Anterior cingulate cortex (tissue), 58 donors: Measurements from ENCODE around the gene KIAA1217.
"Not testable (repeated sequence)": the region's sequence is repeated elsewhere in the genome, so short reads cannot be mapped to it uniquely, and the experiment has no call there.

Source experiments
- DNase-seq, 58 donors: peaks; one replicate each; lab custom pipeline; 2025; lab: John Stamatoyannopoulos, UW

The KIAA1217 gene

DNA sequence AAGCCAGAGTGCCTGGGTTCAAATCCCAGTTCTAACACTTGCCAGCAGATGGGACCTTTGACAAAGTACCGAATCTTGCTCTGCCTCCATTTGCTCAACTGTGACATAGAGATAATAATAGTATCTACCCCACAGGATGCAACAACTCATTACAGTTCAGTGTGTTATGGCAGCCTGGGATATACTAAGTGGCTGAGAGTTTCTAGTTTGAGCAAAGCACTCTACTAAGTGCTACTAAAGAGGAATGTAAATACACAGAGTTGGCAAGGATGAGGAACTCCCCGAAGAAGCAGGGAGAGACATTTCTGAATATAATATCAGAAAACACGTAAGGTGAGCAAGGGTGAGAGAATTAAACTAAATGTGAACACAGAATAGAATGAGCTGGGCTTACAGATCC, 271.5 kb downstream of the KIAA1217 start:
- DNase-seq: no peak

DNA sequence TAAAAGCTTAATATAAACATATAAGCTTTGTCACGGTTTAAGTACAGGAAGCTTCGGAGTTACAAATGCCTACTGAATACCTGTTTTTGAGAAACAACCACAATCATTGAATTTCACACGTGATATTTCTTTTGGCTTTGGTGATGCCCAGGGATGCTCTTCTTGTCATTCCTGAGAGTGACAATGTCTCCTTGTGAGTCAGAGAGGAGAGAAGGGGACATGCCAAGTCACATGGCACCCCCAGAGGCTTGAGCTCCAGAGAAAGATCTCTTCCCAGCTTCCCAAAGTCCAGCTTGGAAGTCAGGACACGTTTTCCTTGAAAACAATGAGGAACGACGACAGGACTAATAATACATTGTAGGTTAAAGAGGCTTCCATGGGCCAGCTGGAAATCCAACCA, 272.3 kb downstream of the KIAA1217 start:
- DNase-seq: peak in 1 of 58 donors; percentile 22

DNA sequence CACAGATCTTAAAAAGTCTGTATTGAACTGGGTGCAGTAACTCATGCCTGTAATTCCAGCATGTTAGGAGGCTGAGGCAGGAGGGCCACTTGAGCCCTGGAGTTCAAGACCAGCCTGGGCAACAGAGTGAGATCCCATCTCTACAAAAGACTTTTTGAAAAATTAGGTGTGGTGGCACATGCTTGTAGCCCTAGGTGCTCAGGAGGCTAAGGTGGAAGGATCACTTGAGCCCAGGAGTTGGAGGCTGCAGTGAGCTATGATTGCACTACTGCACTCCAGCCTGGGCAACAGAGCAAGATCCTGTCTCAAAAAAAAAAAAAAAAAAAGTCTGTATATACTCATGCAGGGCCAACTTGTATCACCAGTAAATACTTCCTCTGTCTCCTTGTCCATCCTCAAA, 273.8 kb downstream of the KIAA1217 start:
- not testable (repeated sequence) for DNase-seq

DNA sequence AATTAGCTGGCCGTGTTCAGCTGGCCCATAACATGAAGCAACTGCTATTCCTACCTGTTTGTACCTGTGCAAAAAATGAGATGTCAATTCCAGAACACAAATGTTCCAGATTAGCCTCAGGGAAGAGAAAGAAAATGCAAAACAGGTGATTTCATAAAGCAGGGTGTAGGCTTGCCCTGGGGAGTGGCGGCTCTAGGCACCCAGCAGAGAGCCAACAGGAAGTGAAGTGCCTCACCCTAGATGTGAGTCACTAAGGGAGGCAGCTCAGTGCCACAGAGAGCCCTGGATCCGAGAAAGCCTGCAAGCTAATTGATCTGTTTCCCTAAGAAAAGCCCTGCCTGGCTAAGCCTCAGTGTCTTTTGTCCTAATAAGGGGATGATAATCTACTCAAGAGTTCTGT, 274.8 kb downstream of the KIAA1217 start:
- peak in 1 of 58 donors; percentile 4 for DNase-seq

GRCh38 chr10:24484771-24485170, 275.8 kb downstream of the KIAA1217 start:
- DNase-seq: no peak

DNA sequence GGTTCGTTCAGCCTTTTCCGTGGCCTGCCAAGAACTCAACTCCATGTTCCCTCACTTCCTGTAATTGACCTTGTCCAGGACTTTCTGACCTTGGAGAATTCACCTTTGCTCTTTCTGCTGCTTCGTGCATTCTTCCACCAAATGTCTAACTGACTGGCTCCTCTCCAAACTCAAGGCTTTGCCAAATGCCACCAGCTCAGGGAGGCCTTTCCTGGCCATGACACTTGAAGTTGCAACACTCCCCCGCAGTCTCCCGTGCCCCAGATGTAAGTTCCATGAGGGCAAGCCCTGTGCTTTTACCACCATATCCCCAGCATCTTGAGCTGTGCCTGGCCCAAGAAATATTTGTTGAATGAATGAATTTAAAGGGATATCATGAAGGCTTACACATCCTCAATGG, 276.4 kb downstream of the KIAA1217 start:
- no peak for DNase-seq

DNA sequence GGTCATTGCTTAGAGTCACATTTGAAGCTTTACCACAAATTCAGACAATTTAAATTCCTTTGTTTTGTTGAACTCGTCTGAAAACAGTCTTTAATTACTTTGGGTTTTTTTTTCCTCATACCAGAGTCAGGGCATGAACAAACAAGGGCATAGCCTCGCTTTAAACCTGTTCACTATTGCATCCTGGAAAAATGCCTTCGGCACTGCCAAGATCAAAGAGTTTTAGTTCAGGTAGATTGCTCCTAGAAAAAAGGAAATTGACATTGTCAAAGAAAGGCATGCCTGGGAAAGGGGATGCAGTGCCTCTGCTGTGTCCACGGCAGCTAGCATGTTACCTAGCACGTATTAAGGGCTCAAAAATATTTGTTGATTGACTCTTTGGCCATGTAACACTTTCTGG, 279.7 kb downstream of the KIAA1217 start:
- no peak for DNase-seq

DNA sequence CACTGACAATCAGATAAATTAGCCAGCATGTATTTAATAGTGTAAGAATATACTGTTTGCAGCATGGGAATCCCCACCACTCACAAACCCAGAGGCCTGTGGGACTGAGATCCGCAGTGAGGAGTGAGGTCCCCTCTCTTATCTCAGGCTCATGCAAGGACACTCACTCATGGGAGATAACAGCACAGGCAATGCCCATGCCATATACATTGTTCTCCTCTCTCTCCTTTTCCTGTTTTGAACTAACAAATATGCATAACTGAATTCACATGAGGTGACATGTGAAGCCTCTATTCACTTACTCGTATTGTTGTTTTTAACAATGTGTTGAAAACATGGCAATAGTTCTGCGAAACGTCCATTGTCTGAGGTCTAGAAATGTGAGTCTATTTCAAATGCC, 284.2 kb downstream of the KIAA1217 start:
- no peak for DNase-seq

- no peak for DNase-seq
Measured at GRCh38 chr10:24494236-24494635, 285.3 kb downstream of the KIAA1217 start.

- DNase-seq: no peak
Measured at GRCh38 chr10:24494777-24495176, 285.8 kb downstream of the KIAA1217 start.

DNA sequence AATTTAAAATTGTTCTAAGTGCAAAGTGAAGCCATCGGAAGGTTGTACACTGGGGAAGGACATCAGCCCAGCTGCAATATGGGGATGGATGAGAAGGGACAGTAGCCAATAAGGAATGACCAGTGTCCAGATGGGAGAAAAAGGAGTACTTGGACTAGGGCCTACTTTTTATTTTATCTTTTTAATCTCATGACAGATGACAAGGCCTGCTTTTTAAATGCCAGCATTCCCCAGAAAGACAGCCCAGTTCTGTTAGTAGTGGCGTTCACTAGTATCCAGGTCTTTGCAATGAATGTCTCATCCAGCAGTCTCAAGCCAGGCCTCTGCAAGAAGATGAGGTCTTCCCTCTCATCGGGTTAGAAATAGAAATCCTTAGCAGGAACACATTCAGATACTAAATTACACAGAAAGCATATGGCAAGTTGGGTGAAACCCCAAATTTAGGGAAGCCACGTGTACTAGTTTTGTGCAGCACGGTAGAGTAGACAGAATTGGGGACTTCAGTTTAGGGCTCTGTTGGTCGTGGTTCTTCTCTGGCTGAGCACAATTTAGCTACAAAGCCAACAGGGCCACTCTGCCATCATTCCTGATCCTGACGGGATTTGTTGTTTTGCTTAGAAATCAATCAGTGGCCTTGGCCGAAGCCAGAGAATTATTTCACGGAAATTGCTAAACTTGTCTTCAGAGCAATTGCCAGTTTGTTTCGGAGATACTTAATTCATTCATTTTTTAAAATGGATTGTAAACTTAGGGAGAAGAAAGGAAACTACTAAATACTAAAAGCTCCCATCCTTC, 286.9 kb downstream of the KIAA1217 start:
- DNase-seq: peak in 2 of 58 donors; percentile 10 to 17

DNA sequence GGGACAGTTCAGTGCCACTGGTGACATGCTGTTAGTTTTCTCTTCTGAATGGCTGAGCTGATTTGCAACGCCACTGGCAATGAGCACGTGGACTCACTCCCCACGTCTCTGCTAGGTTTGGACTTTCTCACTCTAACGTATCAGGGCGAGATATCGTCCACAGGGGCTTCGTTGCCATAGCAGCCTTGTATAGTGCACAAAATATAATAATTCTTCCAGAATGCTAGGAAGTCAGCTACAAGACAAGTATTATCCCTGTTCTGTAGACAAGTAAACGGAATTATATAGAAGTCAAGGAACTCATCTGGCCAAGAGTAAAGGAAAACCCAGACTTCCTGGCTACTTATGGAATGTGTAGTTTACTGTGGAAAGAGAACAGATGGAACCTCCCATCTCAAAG, 288.0 kb downstream of the KIAA1217 start:
- no peak for DNase-seq

- DNase-seq: no peak
Measured at GRCh38 chr10:24501056-24501711, 292.2 kb downstream of the KIAA1217 start.

- DNase-seq: no peak
Measured at GRCh38 chr10:24502006-24502405, 293.1 kb downstream of the KIAA1217 start.

DNA sequence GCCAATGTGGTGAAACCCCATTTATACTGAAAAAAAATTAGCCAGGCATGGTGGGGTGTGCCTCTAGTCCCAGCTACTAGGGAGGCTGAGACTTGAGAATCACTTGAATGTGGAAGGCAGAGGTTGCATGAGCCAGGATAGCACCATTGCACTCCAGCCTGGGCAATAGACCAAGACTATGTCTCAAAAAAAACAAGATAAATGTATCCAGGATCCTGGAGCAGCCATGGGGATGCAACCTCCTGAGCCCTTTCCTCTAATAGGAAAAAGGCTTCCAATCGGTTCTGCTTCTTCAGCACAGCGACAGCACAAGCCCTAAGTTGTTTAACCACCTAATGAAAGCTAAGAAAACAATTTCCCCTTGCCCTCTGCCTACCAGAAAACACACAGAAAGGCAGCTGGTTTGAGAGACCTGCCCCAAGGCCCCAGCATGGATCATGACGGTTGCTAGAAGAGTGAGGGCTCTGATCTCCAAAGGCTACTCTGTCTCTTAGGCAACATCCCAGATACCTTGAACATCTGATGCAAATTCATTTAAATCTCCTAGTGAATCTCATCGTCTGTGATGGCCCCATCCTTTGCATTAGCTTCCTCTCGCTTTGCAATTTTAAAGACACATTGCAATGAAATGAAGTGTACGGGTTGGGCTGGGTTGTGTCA, 294.0 kb downstream of the KIAA1217 start:
- no peak for DNase-seq

DNA sequence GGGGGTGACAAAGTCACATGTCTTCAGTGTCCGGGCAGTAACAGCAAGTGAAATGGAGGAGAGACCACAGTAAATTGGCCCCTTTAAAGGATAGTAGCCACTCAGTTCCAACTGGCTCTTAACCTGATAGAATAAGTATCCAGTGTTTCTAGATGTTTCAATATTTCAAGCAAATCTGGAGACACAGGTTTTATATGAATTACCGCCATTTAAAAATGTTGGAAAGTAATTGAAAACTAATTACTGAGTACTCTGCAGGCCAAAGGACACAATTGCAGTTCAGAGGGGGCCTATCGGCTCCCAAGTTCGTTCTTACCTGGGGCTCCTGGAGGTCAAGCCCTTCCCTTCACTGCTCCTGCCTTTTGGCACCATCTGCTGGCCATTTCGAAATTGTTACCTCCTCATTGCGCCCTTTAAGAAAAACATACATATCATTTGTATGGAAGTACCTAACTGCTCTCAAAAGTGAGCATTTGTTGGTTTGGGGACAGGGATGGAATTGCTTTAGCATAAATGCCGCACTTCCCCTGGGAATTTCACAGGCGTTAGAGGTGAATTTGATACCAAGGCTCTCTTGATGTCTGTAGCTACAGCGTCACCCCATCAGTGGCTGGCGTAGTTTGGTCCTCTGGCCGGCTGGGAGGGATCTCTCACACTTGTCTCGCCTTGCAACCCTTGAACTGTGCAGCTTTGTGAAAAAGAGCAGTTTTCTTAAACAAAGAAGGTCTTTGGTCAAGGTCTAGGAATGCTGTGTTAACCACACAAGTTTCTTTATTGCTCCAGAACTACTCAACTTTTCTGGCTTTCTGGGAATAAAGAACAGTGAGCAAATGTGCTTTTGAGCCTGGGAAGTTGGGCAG, 294.8 kb downstream of the KIAA1217 start:
- peak in 2 of 58 donors; percentile 4 to 8 for DNase-seq

DNA sequence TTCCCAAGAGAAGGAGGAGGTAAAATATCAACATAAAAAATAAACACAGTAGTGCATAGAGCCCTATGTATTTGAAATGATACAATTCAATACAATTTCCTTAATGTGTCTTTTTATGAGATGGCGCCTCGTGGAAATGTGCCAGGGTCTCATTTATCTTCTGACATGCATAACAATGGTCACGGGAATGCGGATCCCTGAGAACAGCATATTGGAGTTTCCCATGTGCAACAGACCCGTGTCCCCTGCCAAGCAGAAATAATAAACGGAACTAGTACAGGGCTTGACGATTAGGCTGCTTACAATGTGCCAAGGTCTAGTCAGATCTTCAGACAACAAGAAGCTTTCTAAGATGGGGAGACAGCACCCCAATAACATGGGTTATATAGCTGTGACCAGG, 296.8 kb downstream of the KIAA1217 start:
- DNase-seq: no peak

DNA sequence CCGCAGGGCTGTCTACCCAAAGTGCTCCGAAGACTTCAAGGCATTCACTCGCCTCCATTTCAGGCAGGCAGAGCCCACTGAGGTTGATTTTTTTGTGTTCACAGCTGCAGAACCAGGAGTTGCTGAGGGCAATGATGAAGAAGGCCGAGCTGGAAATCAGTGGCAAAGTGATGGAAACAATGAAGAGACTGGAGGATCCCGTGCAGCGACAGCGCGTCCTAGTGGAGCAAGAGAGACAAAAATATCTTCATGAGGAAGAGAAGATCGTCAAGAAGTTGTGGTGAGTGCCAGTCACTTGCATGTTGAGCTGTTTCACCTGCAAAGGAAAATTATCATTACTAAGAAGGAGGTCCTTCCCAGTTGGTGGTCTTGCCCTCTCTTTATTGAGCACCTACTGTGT, 304.2 kb downstream of the KIAA1217 start:
- peak in 17 of 58 donors; percentile 4 to 55 (median 10) for DNase-seq

DNA sequence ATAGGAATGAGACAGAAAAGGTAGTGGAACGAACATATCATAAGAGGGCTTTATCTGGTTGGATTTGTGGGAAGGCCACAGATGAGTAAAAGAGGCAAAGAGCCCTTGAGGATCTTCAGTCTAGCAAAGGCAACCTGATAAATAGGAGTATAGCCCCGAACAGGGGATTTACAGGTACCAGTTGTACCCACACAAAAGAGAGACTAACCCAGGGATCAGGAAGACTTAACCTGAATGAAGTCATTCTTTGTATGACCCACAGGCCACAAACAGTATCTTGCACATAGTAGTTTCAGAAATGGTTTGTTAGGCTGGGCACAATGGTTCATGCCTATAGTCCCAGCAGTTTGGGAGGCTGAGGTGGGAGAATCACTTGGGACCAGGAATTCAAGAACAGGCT, 306.5 kb downstream of the KIAA1217 start:
- DNase-seq: no peak

DNA sequence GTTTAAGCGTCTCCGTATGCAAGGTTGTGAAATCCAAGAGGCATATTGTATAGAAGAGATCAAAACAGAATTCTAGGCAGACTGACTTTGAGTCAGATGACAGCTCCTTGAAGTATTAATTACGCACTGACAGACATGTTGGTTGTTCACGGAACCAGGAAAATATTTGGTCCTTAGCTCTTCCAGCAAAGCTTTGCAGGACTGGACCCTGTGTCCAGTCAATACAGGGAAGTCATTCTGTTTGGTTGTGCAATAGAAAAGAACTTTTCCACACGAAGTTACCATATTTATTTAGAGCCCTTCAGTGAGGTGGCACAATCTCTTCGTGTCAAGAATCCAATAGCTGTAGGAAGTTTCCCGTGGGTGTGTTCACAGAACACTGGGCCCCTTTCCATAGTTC, 309.5 kb downstream of the KIAA1217 start:
- DNase-seq: peak in 1 of 58 donors; percentile 19
